ENCODE measurements around the gene ACTA1.

DNA sequence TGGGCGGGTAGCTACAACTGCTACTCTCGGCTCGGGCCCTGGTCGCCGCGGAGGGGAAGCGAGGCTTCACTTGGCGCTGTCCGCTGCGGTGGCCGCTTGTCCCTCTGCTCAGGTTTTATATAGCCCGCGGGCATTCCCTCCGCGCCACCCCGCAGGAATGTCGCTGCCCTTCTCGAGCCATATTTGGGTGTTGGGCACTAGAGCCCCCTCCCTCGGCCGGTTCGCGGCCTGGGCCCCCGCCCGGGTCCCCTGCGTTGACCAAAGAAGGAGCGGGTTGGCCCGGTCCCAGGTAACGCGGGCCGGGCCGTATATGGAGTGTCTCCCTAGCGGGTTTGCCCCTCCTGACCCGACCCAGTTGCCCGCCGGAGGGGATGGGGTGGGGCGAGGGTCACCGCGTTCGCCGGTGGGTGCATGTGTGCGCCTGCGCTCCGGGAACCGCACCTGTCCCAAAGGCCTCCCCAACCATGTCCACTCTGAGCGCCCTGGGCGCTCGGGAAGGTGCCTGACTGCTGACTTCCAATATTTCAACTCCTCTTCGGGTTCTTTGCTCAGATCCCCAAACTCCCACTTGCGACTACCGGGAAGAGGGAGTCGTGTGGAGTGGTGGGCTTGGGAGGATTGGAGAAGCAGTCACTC lies at the start of gene ACTA1:
- TF ChIP-seq POLR2A (IDR thresholded peaks at IDR 0.05) (no peak), CTCF (IDR thresholded peaks at IDR 0.05) (no peak)
